Measurements from ENCODE around the gene C19orf81. TPM values are rescaled to one million over a fixed set of nuclear protein-coding genes. Genes with fewer than 3 reads are reported as not detected.
A peak's percentile ranks its signal among the peaks of the same experiment; 100 is the strongest.

Gene C19orf81
- total and polyA plus RNA-seq, 9 of the 15 experiments (the other 6 are each of a cell fraction or from before 2014, with no cell fraction given) = 2.5 to 42.9 (median 33.0) TPM; not detected in 4

GRCh38 chr19:50644315-50644915 is 4.8 kb upstream of the C19orf81 start:
- ChIA-PET CTCF (ENCODE audit: low intra/inter-chr PET ratio) (no interaction called here), POLR2A (no interaction called here)
- Histone ChIP-seq H3K9me3 (replicated peaks; ENCODE audit: control insufficient read depth, insufficient read depth, low read depth, low read length) (no peaks in the 10 kb centered on the region), H3K27ac (ENCODE audit: extremely low read depth, low read depth, low read length) (no peak overlapping the region), H3K4me1 (replicated peaks in 1 of 2; ENCODE audit: control insufficient read depth in 2 of 2, insufficient read depth in 2 of 2, low read length in 2 of 2) (peaks cover 9 to 23% of the 10 kb centered on the region in 2 experiments; a peak in 4 of 5 replicates), H3K4me2 (ENCODE audit: insufficient read depth, low read length) (no peak overlapping the region), H3K4me3 (no peak overlapping the region), H2AFZ (ENCODE audit: low read depth, low read length) (no peak overlapping the region), H3K9ac (ENCODE audit: insufficient read depth in 1 of 2, low read depth in 2 of 2, low read length in 2 of 2) (no peak overlapping the region), H4K20me1 (replicated peaks; ENCODE audit: control insufficient read depth, insufficient read depth, low read length) (no peaks in the 10 kb centered on the region), H3K79me2 (ENCODE audit: control insufficient read depth, insufficient read depth, low read length) (no peaks in the 10 kb centered on the region), H3K9me1 (ENCODE audit: control insufficient read depth, insufficient read depth, low read length) (no peaks in the 10 kb centered on the region), H3K36me3 (ENCODE audit: control insufficient read depth, insufficient read depth, low read length) (no peaks in the 10 kb centered on the region), H3K27me3 (ENCODE audit: control insufficient read depth in 2 of 2, insufficient read depth in 2 of 2, low read length in 2 of 2) (peaks cover 0 to 10% of the 10 kb centered on the region in 2 experiments; a peak in 3 of 5 replicates)
- TF ChIP-seq KDM1A (IDR thresholded peaks at IDR 0.05) (peak; percentile 35 to 41; a peak in 3 of 4 replicates), HDAC1 (IDR thresholded peaks at IDR 0.05) (peak in 1 of 2 experiments; percentile 47; a peak in 1 of 4 replicates), TSC22D4 (tag; IDR thresholded peaks at IDR 0.05) (peak; percentile 68; the same call in 1 of the 2 replicates), CLOCK (CRISPR knock-in tag; IDR thresholded peaks at IDR 0.05; ENCODE audit: borderline replicate concordance) (no peak), CREB5 (CRISPR knock-in tag; IDR thresholded peaks at IDR 0.05) (no peak), PBX2 (CRISPR knock-in tag; IDR thresholded peaks at IDR 0.05; ENCODE audit: low read depth) (no peak), PBX2 (tag; conservative IDR thresholded peaks at IDR 0.05; ENCODE audit: low read depth) (no peak)
- TF ChIP-seq, protein P1, sequence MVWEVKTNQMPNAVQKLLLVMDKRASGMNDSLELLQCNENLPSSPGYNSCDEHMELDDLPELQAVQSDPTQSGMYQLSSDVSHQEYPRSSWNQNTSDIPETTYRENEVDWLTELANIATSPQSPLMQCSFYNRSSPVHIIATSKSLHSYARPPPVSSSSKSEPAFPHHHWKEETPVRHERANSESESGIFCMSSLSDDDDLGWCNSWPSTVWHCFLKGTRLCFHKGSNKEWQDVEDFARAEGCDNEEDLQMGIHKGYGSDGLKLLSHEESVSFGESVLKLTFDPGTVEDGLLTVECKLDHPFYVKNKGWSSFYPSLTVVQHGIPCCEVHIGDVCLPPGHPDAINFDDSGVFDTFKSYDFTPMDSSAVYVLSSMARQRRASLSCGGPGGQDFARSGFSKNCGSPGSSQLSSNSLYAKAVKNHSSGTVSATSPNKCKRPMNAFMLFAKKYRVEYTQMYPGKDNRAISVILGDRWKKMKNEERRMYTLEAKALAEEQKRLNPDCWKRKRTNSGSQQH (CRISPR knock-in tag; IDR thresholded peaks at IDR 0.05) = 0 out of 2 replicates have a peak, but pooled peaks have one; percentile 27
- TF ChIP-seq, protein P2, sequence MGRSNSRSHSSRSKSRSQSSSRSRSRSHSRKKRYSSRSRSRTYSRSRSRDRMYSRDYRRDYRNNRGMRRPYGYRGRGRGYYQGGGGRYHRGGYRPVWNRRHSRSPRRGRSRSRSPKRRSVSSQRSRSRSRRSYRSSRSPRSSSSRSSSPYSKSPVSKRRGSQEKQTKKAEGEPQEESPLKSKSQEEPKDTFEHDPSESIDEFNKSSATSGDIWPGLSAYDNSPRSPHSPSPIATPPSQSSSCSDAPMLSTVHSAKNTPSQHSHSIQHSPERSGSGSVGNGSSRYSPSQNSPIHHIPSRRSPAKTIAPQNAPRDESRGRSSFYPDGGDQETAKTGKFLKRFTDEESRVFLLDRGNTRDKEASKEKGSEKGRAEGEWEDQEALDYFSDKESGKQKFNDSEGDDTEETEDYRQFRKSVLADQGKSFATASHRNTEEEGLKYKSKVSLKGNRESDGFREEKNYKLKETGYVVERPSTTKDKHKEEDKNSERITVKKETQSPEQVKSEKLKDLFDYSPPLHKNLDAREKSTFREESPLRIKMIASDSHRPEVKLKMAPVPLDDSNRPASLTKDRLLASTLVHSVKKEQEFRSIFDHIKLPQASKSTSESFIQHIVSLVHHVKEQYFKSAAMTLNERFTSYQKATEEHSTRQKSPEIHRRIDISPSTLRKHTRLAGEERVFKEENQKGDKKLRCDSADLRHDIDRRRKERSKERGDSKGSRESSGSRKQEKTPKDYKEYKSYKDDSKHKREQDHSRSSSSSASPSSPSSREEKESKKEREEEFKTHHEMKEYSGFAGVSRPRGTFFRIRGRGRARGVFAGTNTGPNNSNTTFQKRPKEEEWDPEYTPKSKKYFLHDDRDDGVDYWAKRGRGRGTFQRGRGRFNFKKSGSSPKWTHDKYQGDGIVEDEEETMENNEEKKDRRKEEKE (IDR thresholded peaks at IDR 0.05; ENCODE audit: borderline replicate concordance in 1 of 2, control insufficient read depth in 1 of 2, low read depth in 2 of 2, low read length in 1 of 2) = no peak
- DNase-seq (ENCODE audit: extremely low read depth in 1 of 4, low spot score in 3 of 4) (no peak), ATAC-seq (no peak), FAIRE-seq (no peak)
- in situ Hi-C loops (cut with MboI) (no loop called here), intact Hi-C loops (cut with micrococcal nuclease) (no loop called here)
- no TSS peak for BruUV-seq (replicated peaks)
- WGBS (ENCODE audit: insufficient coverage, low coverage, missing lambda C conversion rate) = 0% methylated on average over 1 of the region's 1 CpG

All from K562 (cell line).